ENCODE results near the gene DUSP19. TPM values are rescaled to one million over a fixed set of nuclear protein-coding genes. Genes with fewer than 3 reads are reported as not detected.

DUSP19 gene
- total and polyA plus RNA-seq, 2 of the 13 experiments (the other 11 are each of a cell fraction or from before 2014, with no cell fraction given) = 1.3 to 1.9 TPM

DNA sequence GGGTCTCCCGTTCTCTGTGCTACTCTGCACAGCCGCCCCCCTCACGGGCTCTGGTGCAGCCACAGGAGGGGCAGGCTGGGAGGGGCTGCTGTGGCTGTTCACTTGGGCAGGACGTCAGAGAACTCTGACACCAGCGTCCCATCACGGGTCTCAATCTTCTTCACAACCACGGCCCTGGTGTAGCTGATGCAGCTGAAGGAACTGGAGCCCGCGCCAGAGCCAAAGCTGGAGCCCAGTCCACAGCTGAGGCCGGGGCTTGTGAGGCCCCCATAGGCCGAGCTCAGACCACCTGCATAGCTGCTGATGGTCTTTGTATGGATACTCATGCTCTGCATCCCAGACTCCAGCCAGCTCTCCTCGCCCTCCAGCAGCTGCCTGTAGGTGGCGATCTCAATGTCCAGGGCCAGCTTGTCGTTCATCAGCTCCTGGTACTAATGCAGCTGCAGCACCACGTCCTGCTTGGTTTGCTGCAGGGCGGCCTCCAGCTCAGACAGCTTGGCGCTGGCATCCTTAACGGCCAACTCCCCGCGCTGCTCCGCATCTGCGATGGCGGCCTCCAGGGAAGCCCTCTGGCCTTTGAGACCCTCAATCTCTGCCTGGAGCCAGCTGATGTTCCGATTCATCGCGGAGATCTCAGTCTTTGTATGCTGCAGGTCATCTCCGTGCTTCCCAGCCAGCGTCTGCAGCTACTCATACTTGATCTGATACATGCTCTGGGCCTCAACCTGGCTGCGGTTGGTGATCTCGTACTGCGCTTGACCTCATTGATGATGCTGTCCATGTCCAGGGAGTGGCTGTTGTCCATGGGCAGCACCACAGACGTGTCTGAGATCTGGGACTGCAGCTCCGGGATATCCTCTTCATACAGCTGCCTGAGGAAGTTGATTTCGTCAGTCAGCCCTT, 7.4 kb upstream of the DUSP19 start (continued):
- TF ChIP-seq CSRNP1 (CRISPR knock-in tag; IDR thresholded peaks at IDR 0.05) (no peak), ZNF382 (CRISPR knock-in tag; IDR thresholded peaks at IDR 0.05; ENCODE audit: borderline replicate concordance) (no peak), KDM4B (CRISPR knock-in tag; IDR thresholded peaks at IDR 0.05) (peak; percentile 22; the same call in 1 of the 2 replicates), RCOR2 (CRISPR knock-in tag; IDR thresholded peaks at IDR 0.05) (no peak), THAP7 (CRISPR knock-in tag; IDR thresholded peaks at IDR 0.05) (no peak), HOMEZ (CRISPR knock-in tag; IDR thresholded peaks at IDR 0.05; ENCODE audit: low read depth) (no peak), ZNF724P (CRISPR knock-in tag; IDR thresholded peaks at IDR 0.05; ENCODE audit: borderline replicate concordance) (0 out of 2 replicates have a peak, but pooled peaks have one; percentile 59), PLSCR1 (CRISPR knock-in tag; IDR thresholded peaks at IDR 0.05; ENCODE audit: borderline replicate concordance) (no peak), ZNF879 (CRISPR knock-in tag; IDR thresholded peaks at IDR 0.05) (no peak), ZNF224 (CRISPR knock-in tag; IDR thresholded peaks at IDR 0.05) (no peak), ZNF564 (CRISPR knock-in tag; IDR thresholded peaks at IDR 0.05) (no peak), TRIM22 (IDR thresholded peaks at IDR 0.05) (no peak), KMT2A (CRISPR knock-in tag; IDR thresholded peaks at IDR 0.05) (0 out of 2 replicates have a peak, but pooled peaks have one; percentile 24), ZNF629 (CRISPR knock-in tag; conservative IDR thresholded peaks at IDR 0.05) (no peak), AGO1 (IDR thresholded peaks at IDR 0.05; ENCODE audit: low read depth, low read length, poor library complexity, severe bottlenecking) (no peak), SOX6 (IDR thresholded peaks at IDR 0.05) (no peak), SOX6 (CRISPR knock-in tag; IDR thresholded peaks at IDR 0.05) (peak; percentile 35), E2F5 (CRISPR knock-in tag; conservative IDR thresholded peaks at IDR 0.05) (no peak), ZNF878 (CRISPR knock-in tag; IDR thresholded peaks at IDR 0.05) (no peak), KAT8 (CRISPR knock-in tag; IDR thresholded peaks at IDR 0.05) (peak; percentile 38; the same call in 1 of the 2 replicates)
- TF ChIP-seq, protein P1, sequence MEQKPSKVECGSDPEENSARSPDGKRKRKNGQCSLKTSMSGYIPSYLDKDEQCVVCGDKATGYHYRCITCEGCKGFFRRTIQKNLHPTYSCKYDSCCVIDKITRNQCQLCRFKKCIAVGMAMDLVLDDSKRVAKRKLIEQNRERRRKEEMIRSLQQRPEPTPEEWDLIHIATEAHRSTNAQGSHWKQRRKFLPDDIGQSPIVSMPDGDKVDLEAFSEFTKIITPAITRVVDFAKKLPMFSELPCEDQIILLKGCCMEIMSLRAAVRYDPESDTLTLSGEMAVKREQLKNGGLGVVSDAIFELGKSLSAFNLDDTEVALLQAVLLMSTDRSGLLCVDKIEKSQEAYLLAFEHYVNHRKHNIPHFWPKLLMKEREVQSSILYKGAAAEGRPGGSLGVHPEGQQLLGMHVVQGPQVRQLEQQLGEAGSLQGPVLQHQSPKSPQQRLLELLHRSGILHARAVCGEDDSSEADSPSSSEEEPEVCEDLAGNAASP (CRISPR knock-in tag; IDR thresholded peaks at IDR 0.05; ENCODE audit: borderline replicate concordance) = no peak
